Stomach (tissue), 9 donors: ENCODE measurements around the gene STX18. TPM values are rescaled to one million over a fixed set of nuclear protein-coding genes. Genes with fewer than 3 reads are reported as not detected.
"Not testable (repeated sequence)": the region's sequence is repeated elsewhere in the genome, so short reads cannot be mapped to it uniquely, and the experiment has no call there.

Experiments used
- DNase-seq, 2 donors: peaks; one replicate each; pipeline versions ENCODE4 v3.0.0 to v3.0.0-alpha.2; 2013 to 2019
- H3K27ac ChIP-seq, 5 donors: fragments of 200-600 bp in 4 of 5; sonication (generic) in 4 of 5; one replicate each; pipeline ENCODE4 v1.5.1; 2013 to 2019; ENCODE audit warnings: mild to moderate bottlenecking in 1 of 5, moderate library complexity in 1 of 5
- H3K27me3 ChIP-seq, 3 donors: fragments of 200-600 bp; sonication (generic); one replicate each; pipeline ENCODE4 v1.5.1; 2017 to 2019; ENCODE audit warnings: mixed run types in 1 of 3
- H3K36me3 ChIP-seq, 4 donors: fragments of 200-600 bp; sonication (generic); 1 replicate in 3 of 4; 2 replicates in 1 of 4; pipeline ENCODE4 v1.5.1; 2016 to 2019
- H3K4me1 ChIP-seq, 4 donors: fragments of 200-600 bp; sonication (generic); one replicate each; pipeline ENCODE4 v1.5.1; 2016 to 2019
- H3K4me3 ChIP-seq, 4 donors: fragments of 200-600 bp; sonication (generic) in 3 of 4; one replicate each; pipeline ENCODE4 v1.5.1; 2016 to 2019; ENCODE audit warnings: mild to moderate bottlenecking in 1 of 4
- H3K9me3 ChIP-seq, 4 donors: fragments of 200-600 bp; sonication (generic); one replicate each; pipeline ENCODE4 v1.5.1; 2016 to 2019
- CTCF ChIP-seq, 7 experiments: fragments of 450-650 bp in 4 of 7; fragments of 200-600 bp in 3 of 7; sonication (generic) in 3 of 7; IDR thresholded peaks; one replicate each; pipeline ENCODE4 v1.5.1; 2016 to 2019; ENCODE audit warnings: antibody characterized with exemption in 7 of 7, control low read depth in 2 of 7, mild to moderate bottlenecking in 1 of 7
- EP300 ChIP-seq: sonication (generic); formaldehyde crosslinking; IDR thresholded peaks from one replicate; pipeline ENCODE4 v1.6.1; 2017; ENCODE audit warnings: antibody characterized with exemption
- POLR2A ChIP-seq, 4 donors: fragments of 450-650 bp; IDR thresholded peaks; one replicate each; pipeline ENCODE4 v1.6.1; 2016; ENCODE audit warnings: antibody characterized with exemption in 4 of 4, control low read depth in 2 of 4, mild to moderate bottlenecking in 1 of 4, moderate library complexity in 1 of 4
- POLR2AphosphoS5 ChIP-seq, 3 donors: sonication (generic); formaldehyde crosslinking; IDR thresholded peaks; one replicate each; pipeline ENCODE4 v1.6.1; 2016; ENCODE audit warnings: antibody characterized with exemption in 3 of 3
- WGBS, 5 donors: extraction: QIAGEN DNeasy Blood & Tissue Kit in 3 of 5; methylation state at CpG; one replicate each; pipeline versions ENCODE4 v1.1.5 to v1.1.7; 2013 to 2018; 5-methylcytosine and 5-hydroxymethylcytosine counted together
- intact Hi-C: fragments of 100-400 bp; cut with DNase I; formaldehyde crosslinking; loops from one replicate; pipeline ENCODE4 v1.15.1; 2023; ENCODE audit warnings: low total_unique reads
- polyA plus RNA-seq, 3 donors: library from polyadenylated mRNA; stranded (reverse); fragments of 200-250 nt; gene quantifications; one replicate each; pipeline ENCODE4 v1.2.3, GENCODE V29; 2013
- total RNA-seq, 5 donors: library from RNA; depleted of rRNA; stranded (reverse); fragments of >200 nt; gene quantifications; one replicate each; pipeline versions ENCODE4 v1.1.0 to v1.2.3, GENCODE V29; 2014 to 2016
- donor health status: healthy with polysubstance abuse.
- donor health status: Bipolar disorder and iron deficiency.
- donor health status: healthy.

Gene STX18
- total and polyA plus RNA-seq, 8 donors, result 17.1 to 91.6 (median 26.3) TPM

DNA sequence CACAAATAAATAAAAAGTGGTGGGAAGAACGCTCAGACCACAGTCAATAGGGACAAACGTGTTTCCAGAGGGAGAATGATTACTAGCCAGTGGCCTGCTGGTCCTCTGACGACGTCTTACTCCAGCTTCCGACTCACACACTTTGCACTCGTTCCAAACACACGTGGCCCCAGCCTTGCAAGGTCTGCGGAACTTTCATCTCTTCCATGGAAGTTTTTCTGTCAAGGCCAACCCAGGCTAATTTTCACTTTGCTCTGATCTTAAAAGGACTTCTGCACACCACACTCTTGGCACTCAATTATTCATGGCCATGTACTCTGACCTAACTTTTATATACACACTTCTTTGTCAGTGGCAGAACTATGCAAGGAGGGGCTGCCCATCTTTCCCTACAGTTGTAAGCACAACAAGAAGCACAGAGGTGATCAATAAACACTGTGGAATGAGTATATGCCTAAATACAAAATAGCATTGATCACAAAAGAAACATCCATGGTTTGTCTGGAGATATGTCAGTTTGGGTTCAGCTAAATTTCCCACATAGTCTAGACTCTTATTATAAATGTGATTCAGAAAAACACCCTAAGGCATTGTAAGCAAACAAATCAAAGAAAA, 69.4 kb downstream of the STX18 start:
- no peak for TF ChIP-seq CTCF (IDR thresholded peaks at IDR 0.05)
- no peak for TF ChIP-seq POLR2A (IDR thresholded peaks at IDR 0.05)
- no peak for TF ChIP-seq EP300
- TF ChIP-seq POLR2AphosphoS5 (IDR thresholded peaks at IDR 0.05), result no peak
- Histone ChIP-seq H3K4me1 (peaks cover 0 to 18% (median 7%) of the 10 kb centered on the region in 4 donors), H3K4me3 (no peak overlapping the region), H3K27me3 (no peaks in the 10 kb centered on the region), H3K36me3 (peaks cover 21 to 39% (median 37%) of the 10 kb centered on the region in 4 donors), H3K9me3 (no peaks in the 10 kb centered on the region), H3K27ac (no peak overlapping the region)
- 72 to 94% (median 88%) methylated on average over 8 of the region's 8 CpGs for WGBS, 5 donors
- no peak for DNase-seq
- intact Hi-C loops, result no loop called here

DNA sequence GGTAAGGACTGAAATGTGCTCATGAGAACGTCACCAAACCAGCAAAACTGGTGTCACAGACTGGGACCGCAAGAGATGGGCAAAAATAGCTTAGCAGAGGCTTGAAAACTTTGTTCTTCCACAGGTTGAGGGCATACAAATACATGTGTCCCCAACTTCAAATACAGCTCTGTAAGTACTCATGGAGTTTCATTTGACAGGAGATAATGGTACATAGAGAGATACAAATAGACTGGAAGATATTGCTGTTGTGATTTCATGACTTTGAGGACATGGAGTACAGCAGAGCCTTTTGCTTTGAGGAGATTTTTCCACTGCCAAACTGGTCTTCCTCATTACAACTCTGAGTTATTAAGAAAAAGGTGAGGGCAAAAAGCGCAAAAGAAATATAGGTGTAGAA, 70.7 kb downstream of the STX18 start:
- Histone ChIP-seq H3K27ac (no peak overlapping the region), H3K27me3 (no peaks in the 10 kb centered on the region), H3K4me3 (no peak overlapping the region), H3K9me3 (no peaks in the 10 kb centered on the region), H3K36me3 (peaks cover 22 to 52% (median 50%) of the 10 kb centered on the region in 4 donors), H3K4me1 (peaks cover 0 to 16% (median 7%) of the 10 kb centered on the region in 4 donors)
- TF ChIP-seq CTCF (IDR thresholded peaks at IDR 0.05), result no peak
- DNase-seq, result no peak
- 93 to 100% (median 95%) methylated on average over 3 of the region's 3 CpGs for WGBS, 5 donors
- intact Hi-C loops, result no loop called here

DNA sequence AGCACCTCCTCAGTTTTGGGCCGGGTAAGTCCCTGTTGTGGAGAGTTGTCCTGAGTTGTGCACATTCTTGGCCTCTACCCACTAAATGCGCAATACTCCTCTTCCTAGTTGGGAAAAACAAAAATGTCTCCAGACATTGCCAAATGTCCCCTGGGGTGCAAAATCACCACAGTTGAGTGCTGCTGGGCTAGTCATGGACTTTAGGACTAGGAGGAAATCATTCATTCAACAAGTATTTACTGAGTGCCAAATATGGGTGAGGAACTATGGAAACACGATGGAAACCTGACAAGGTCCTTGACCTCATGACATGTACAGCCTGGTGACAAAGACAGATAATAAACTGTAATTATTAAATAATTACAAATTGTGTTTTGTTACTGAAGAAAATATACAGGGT, 71.6 kb downstream of the STX18 start:
- Histone ChIP-seq H3K27me3 (no peaks in the 10 kb centered on the region), H3K4me1 (peaks cover 0 to 16% (median 7%) of the 10 kb centered on the region in 4 donors), H3K9me3 (no peaks in the 10 kb centered on the region), H3K36me3 (peaks cover 32 to 62% (median 60%) of the 10 kb centered on the region in 4 donors), H3K27ac (no peak overlapping the region), H3K4me3 (no peak overlapping the region)
- intact Hi-C loops, result no loop called here
- TF ChIP-seq EP300, result no peak
- TF ChIP-seq POLR2AphosphoS5 (IDR thresholded peaks at IDR 0.05), result no peak
- TF ChIP-seq CTCF (IDR thresholded peaks at IDR 0.05), result no peak
- TF ChIP-seq POLR2A (IDR thresholded peaks at IDR 0.05), result no peak
- no peak for DNase-seq
- WGBS, 5 donors, result 79 to 94% (median 93%) methylated on average over 3 of the region's 3 CpGs

GRCh38 chr4:4465238-4465637, 76.6 kb downstream of the STX18 start:
- peaks cover 36 to 62% (median 61%) of the 10 kb centered on the region in 4 donors for H3K36me3 ChIP-seq
- intact Hi-C loops, H3K4me3 ChIP-seq, H3K27ac ChIP-seq, H3K27me3 ChIP-seq, H3K9me3 ChIP-seq, DNase-seq: not testable (repeated sequence)
- WGBS, 5 donors, result 93 to 99% (median 98%) methylated on average over 3 of the region's 3 CpGs
- peaks cover 0 to 13% (median 3%) of the 10 kb centered on the region in 4 donors for H3K4me1 ChIP-seq

DNA sequence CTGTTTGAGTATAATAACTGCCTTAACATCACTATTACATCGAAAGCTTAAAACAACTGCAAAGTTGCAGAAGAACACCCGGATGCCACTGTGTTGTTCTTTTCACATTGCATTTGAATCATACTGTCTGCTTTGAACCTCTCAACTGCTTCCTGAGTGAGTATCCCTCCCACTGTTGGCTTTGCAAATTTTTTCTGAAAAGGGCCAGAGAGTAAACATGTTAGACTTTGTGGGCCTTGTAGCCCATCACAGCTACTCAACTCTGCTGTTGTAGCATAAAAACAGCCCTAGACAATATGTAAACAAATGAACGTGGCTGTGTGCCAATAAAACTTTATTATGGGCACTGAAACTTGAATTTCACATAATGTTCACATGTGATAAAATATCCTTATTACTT, 78.9 kb downstream of the STX18 start:
- H3K27me3 ChIP-seq, result no peaks in the 10 kb centered on the region
- no peak overlapping the region for H3K4me3 ChIP-seq
- peaks cover 0 to 13% (median 3%) of the 10 kb centered on the region in 4 donors for H3K4me1 ChIP-seq
- DNase-seq, result no peak
- intact Hi-C loops, result no loop called here
- no peak overlapping the region for H3K27ac ChIP-seq
- H3K36me3 ChIP-seq, result peaks cover 19 to 59% (median 56%) of the 10 kb centered on the region in 4 donors
- H3K9me3 ChIP-seq, result no peaks in the 10 kb centered on the region
- no peak for TF ChIP-seq POLR2AphosphoS5 (IDR thresholded peaks at IDR 0.05)
- no peak for TF ChIP-seq CTCF (IDR thresholded peaks at IDR 0.05)
- TF ChIP-seq EP300, result no peak
- TF ChIP-seq POLR2A (IDR thresholded peaks at IDR 0.05), result no peak
- WGBS, 5 donors, result 56 to 63% (median 58%) methylated on average over 3 of the region's 3 CpGs
